B cell (primary cell): ENCODE data around the gene C1QTNF7. TPM values are rescaled to one million over a fixed set of nuclear protein-coding genes. Genes with fewer than 3 reads are reported as not detected.

Experiments
- ATAC-seq: fragments of 200-7000 bp; cut with Tn5 transposase; one replicate; pipeline ENCODE4 v1.10.0; 2021; ENCODE audit warnings: low read depth, mild to moderate bottlenecking, moderate number of reproducible peaks, moderate library complexity
- CTCF ChIA-PET: fragments of 350-600 bp; sonication (Branson Sonifier 250); formaldehyde crosslinking; loops from one replicate; lab custom pipeline; 2021; ENCODE audit warnings: antibody characterized with exemption, inconsistent platforms; lab: Charles Lee
- POLR2A ChIA-PET: fragments of 350-600 bp; sonication (Branson Sonifier 250); formaldehyde crosslinking; loops from one replicate; lab custom pipeline; 2021; ENCODE audit warnings: antibody characterized with exemption; lab: Charles Lee
- DNase-seq: peaks from one replicate; pipeline ENCODE4 v3.0.0; 2013
- H2AFZ ChIP-seq: 2 replicates; pipeline ENCODE4 v1.6.1; 2012; ENCODE audit warnings: mild to moderate bottlenecking, low read depth, low read length; ENCODE audit not compliant: insufficient read depth, poor library complexity, severe bottlenecking
- H3K27ac ChIP-seq, 2 donors: 1 replicate in 1 of 2; 2 replicates in 1 of 2; pipeline ENCODE4 v1.5.1; 2012 to 2013; ENCODE audit warnings: low read length in 2 of 2, mild to moderate bottlenecking in 2 of 2, moderate library complexity in 1 of 2
- H3K27me3 ChIP-seq, 4 experiments: fragments of 200-600 bp in 1 of 4; sonication (generic) in 1 of 4; replicated peaks in 1 of 4; 1 replicate in 2 of 4; 2 replicates in 2 of 4; pipeline versions ENCODE4 v1.6.1 to v1.7.0; 2013 to 2016; ENCODE audit warnings: low read length in 3 of 4, mild to moderate bottlenecking in 2 of 4, mixed read lengths in 1 of 4, moderate library complexity in 1 of 4; ENCODE audit not compliant: insufficient read depth in 4 of 4, control insufficient read depth in 3 of 4; ENCODE audit errors: control extremely low read depth in 1 of 4
- H3K36me3 ChIP-seq, 2 experiments: replicated peaks in 1 of 2; 1 replicate in 1 of 2; 2 replicates in 1 of 2; pipeline versions ENCODE4 v1.6.1 to v1.7.1; 2013; ENCODE audit warnings: low read length in 1 of 2; ENCODE audit not compliant: insufficient read depth in 2 of 2, control insufficient read depth in 1 of 2; ENCODE audit errors: control extremely low read depth in 1 of 2, extremely low read depth in 1 of 2
- H3K4me1 ChIP-seq, 2 donors: fragments of 200-600 bp in 1 of 2; sonication (generic) in 1 of 2; 1 replicate in 1 of 2; 2 replicates in 1 of 2; pipeline versions ENCODE4 v1.5.1 to v1.6.1; 2013 to 2017; ENCODE audit warnings: low read length in 2 of 2; ENCODE audit not compliant: control insufficient read depth in 2 of 2, insufficient read depth in 2 of 2
- H3K4me2 ChIP-seq: replicated peaks from 2 replicates; pipeline ENCODE3; 2012; ENCODE audit warnings: mild to moderate bottlenecking, low read depth, low read length; ENCODE audit not compliant: poor library complexity, severe bottlenecking
- H3K4me3 ChIP-seq, 5 experiments: fragments of 200-600 bp in 1 of 5; sonication (generic) in 1 of 5; 1 replicate in 3 of 5; 2 replicates in 2 of 5; pipeline versions ENCODE4 v1.5.1 to v1.7.0; 2011 to 2016; ENCODE audit warnings: low read length in 4 of 5, mild to moderate bottlenecking in 4 of 5, low read depth in 2 of 5, control low read depth in 1 of 5, moderate library complexity in 1 of 5; ENCODE audit not compliant: insufficient read depth in 1 of 5; ENCODE audit errors: control extremely low read depth in 1 of 5, extremely low read depth in 1 of 5
- H3K79me2 ChIP-seq: fragments of 200-600 bp; sonication (generic); one replicate; pipeline ENCODE4 v1.6.0; 2016; ENCODE audit warnings: low read length; ENCODE audit not compliant: control insufficient read depth, insufficient read depth
- H3K9ac ChIP-seq: fragments of 200-600 bp; sonication (generic); 2 replicates; pipeline ENCODE4 v1.6.1; 2017; ENCODE audit warnings: mild to moderate bottlenecking, low read length, moderate library complexity
- H3K9me3 ChIP-seq, 3 donors: one replicate each; pipeline versions ENCODE4 v1.6.1 to v1.7.1; 2013; ENCODE audit warnings: low read length in 2 of 3; ENCODE audit not compliant: control insufficient read depth in 2 of 3, insufficient read depth in 1 of 3; ENCODE audit errors: control extremely low read depth in 1 of 3
- H4K20me1 ChIP-seq: 2 replicates; pipeline ENCODE4 v1.6.0; 2012; ENCODE audit warnings: mild to moderate bottlenecking, low read length; ENCODE audit not compliant: insufficient read depth, control insufficient read depth, poor library complexity, severe bottlenecking
- H3K27ac Mint-ChIP-seq: one replicate; pipeline ENCODE4 v1.8.0; 2021; ENCODE audit warnings: mixed read lengths
- H3K27me3 Mint-ChIP-seq: one replicate; pipeline ENCODE4 v1.8.0; 2021; ENCODE audit warnings: mixed read lengths
- H3K4me1 Mint-ChIP-seq: one replicate; pipeline ENCODE4 v1.8.0; 2021; ENCODE audit warnings: mixed read lengths
- H3K4me3 Mint-ChIP-seq: one replicate; pipeline ENCODE4 v1.8.0; 2021; ENCODE audit warnings: mixed read lengths
- H3K9me3 Mint-ChIP-seq: one replicate; pipeline ENCODE4 v1.8.0; 2022; ENCODE audit warnings: mixed read lengths; ENCODE audit not compliant: insufficient read depth
- EZH2 ChIP-seq: IDR thresholded peaks from 2 replicates; pipeline ENCODE4 v1.6.1; 2012; ENCODE audit warnings: borderline replicate concordance, low read depth, mild to moderate bottlenecking, moderate library complexity, low read length; ENCODE audit not compliant: insufficient read depth, poor library complexity, severe bottlenecking
- WGBS: methylation state at CpG from one replicate; pipeline ENCODE4 v1.1.5; 2013; ENCODE audit warnings: missing lambda C conversion rate; ENCODE audit not compliant: insufficient coverage; 5-methylcytosine and 5-hydroxymethylcytosine counted together
- intact Hi-C: fragments of 100-400 bp; cut with micrococcal nuclease; formaldehyde crosslinking; loops from one replicate; pipeline ENCODE4 v1.10.0; 2022
- polyA plus RNA-seq: library from polyadenylated mRNA; depleted of rRNA; stranded (reverse); fragments of >200 nt; gene quantifications from 2 replicates; pipeline ENCODE4 v1.2.3, GENCODE V29; 2012
- total RNA-seq, 2 donors: library from RNA; stranded (reverse); fragments of 120-200 nt in 1 of 2; gene quantifications; 1 replicate in 1 of 2; 2 replicates in 1 of 2; pipeline versions ENCODE4 v1.2.3 to v1.2.4, GENCODE V29; 2013 to 2022
- TF ChIP-seq, protein P1 (sequence below): fragments of 200-600 bp; IDR thresholded peaks from one replicate; pipeline ENCODE4 v1.8.0; 2022; ENCODE audit warnings: antibody characterized with exemption, mild to moderate bottlenecking

The C1QTNF7 gene
- total and polyA plus RNA-seq, 2 donors (not counting 1 experiment from before 2014, with no cell fraction given): not detected

DNA sequence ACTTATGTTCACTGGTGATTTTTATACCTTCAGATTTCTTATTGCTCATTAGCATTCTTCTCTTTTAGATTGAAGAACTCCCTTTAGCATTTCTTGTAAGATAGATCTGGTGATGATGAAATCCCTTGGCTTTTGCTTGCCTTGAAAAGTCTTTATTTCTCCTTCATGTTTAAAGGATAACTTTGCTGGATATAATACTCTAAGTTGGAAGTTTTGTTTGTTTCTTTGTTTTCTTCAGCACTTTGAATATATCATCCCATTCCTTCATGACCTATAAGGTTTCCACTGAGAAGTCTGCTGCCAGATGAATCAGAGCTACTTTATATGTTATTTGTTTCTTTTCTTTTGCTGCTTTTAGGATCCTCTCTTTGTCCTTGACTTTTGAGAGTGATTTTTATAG, 60.3 kb downstream of the C1QTNF7 start:
- POLR2A ChIA-PET: no interaction called here
- Mint-ChIP-seq H3K9me3 (peaks cover 37% of the 10 kb centered on the region), H3K27ac (no peak overlapping the region), H3K27me3 (peaks cover 8% of the 10 kb centered on the region), H3K4me3 (no peak overlapping the region), H3K4me1 (no peaks in the 10 kb centered on the region)
- H3K9ac ChIP-seq: no peak overlapping the region
- intact Hi-C loops: no loop called here
- no peak overlapping the region for H3K27ac ChIP-seq
- no peaks in the 10 kb centered on the region for H3K36me3 ChIP-seq
- DNase-seq: no peak
- H3K9me3 ChIP-seq: peaks cover 0 to 8% (median 4%) of the 10 kb centered on the region in 3 donors
- H2AFZ ChIP-seq: no peak overlapping the region
- H4K20me1 ChIP-seq: no peaks in the 10 kb centered on the region
- CTCF ChIA-PET: no interaction called here
- no peak for ATAC-seq
- no peak overlapping the region for H3K4me3 ChIP-seq
- H3K79me2 ChIP-seq: no peaks in the 10 kb centered on the region
- no peaks in the 10 kb centered on the region for H3K4me1 ChIP-seq
- no peak overlapping the region for H3K4me2 ChIP-seq
- no peak for TF ChIP-seq EZH2
- TF ChIP-seq, protein P1, sequence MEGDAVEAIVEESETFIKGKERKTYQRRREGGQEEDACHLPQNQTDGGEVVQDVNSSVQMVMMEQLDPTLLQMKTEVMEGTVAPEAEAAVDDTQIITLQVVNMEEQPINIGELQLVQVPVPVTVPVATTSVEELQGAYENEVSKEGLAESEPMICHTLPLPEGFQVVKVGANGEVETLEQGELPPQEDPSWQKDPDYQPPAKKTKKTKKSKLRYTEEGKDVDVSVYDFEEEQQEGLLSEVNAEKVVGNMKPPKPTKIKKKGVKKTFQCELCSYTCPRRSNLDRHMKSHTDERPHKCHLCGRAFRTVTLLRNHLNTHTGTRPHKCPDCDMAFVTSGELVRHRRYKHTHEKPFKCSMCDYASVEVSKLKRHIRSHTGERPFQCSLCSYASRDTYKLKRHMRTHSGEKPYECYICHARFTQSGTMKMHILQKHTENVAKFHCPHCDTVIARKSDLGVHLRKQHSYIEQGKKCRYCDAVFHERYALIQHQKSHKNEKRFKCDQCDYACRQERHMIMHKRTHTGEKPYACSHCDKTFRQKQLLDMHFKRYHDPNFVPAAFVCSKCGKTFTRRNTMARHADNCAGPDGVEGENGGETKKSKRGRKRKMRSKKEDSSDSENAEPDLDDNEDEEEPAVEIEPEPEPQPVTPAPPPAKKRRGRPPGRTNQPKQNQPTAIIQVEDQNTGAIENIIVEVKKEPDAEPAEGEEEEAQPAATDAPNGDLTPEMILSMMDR: no peak
- no peaks in the 10 kb centered on the region for H3K27me3 ChIP-seq

DNA sequence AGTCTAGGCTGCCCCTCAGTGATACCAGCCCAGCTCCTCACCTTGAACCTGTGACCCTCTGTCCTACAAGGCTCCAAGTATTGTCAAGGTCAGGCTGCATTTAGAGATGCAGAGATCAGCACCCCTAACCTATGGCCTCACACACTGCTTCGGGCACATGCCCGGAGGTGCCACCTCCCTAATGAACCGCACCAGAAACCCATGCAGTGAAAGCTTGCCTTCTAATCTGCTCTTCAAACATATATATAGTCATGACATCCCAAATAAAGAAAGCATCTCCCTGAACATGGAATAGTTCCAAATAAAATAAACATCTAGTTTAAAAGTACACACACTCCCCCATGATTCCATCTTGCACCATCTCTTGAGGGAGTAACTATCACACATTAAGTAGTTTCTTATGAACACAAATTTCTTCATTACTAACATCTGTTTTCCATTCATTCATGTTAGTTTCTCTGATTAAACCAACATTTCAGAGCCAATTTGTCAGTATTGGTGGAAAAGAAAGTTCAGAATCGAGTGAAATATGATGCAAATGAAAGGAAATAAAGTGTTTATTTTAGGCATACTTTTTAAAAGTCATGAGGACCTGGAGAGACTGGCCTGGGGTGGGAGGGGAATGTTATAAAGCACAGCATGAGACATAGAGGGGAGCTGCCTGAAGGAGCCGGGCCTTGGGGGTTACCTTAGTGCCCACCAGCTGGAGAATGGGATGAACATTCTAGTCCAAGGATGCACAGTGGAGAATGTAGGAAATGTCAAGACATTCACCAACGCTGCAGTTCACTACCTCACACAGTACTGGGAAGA, 61.0 kb downstream of the C1QTNF7 start:
- Mint-ChIP-seq H3K27me3 (peaks cover 6% of the 10 kb centered on the region), H3K9me3 (peaks cover 37% of the 10 kb centered on the region), H3K27ac (no peak overlapping the region), H3K4me3 (no peak overlapping the region), H3K4me1 (no peaks in the 10 kb centered on the region)
- no peaks in the 10 kb centered on the region for H3K79me2 ChIP-seq
- no peak overlapping the region for H3K4me2 ChIP-seq
- ChIA-PET POLR2A (no interaction called here), CTCF (no interaction called here)
- H4K20me1 ChIP-seq: no peaks in the 10 kb centered on the region
- TF ChIP-seq, protein P1: no peak
- TF ChIP-seq EZH2: no peak
- H3K4me1 ChIP-seq: no peaks in the 10 kb centered on the region
- peaks cover 0 to 8% (median 4%) of the 10 kb centered on the region in 3 donors for H3K9me3 ChIP-seq
- no peak overlapping the region for H3K9ac ChIP-seq
- ATAC-seq: no peak
- DNase-seq: no peak
- no peaks in the 10 kb centered on the region for H3K27me3 ChIP-seq
- 97% methylated on average over 4 of the region's 6 CpGs for WGBS
- no peaks in the 10 kb centered on the region for H3K36me3 ChIP-seq
- no peak overlapping the region for H2AFZ ChIP-seq
- H3K27ac ChIP-seq: no peak overlapping the region
- intact Hi-C loops: no loop called here
- no peak overlapping the region for H3K4me3 ChIP-seq
